Endothelial cell of umbilical vein (primary cell): Measurements from ENCODE around the gene LSP1. TPM values are rescaled to one million over a fixed set of nuclear protein-coding genes. Genes with fewer than 3 reads are reported as not detected.

Experiments used
- BruUV-seq: library from RNA; stranded (reverse); fragments of 400-500 nt; replicated peaks from 2 replicates; lab custom pipeline; 2021; lab: Mats Ljungman, UMichigan
- CTCF ChIA-PET: fragments of 300-600, 350-600 bp; sonication (Branson Sonifier 250); formaldehyde crosslinking; loops from one replicate; lab custom pipeline; 2021; ENCODE audit warnings: antibody characterized with exemption, inconsistent platforms; lab: Charles Lee
- POLR2A ChIA-PET: fragments of 300-600, 350-600 bp; sonication (Branson Sonifier 250); formaldehyde crosslinking; loops from one replicate; lab custom pipeline; 2021; ENCODE audit warnings: antibody characterized with exemption, inconsistent platforms; lab: Charles Lee
- DNase-seq: peaks from one replicate; pipeline ENCODE4 v3.0.0-alpha.2; 2011; ENCODE audit warnings: low read depth, low spot score
- FAIRE-seq: peaks from 2 replicates; lab custom pipeline; 2011; peaks lifted over from hg19 to GRCh38; lab: Jason Lieb, UNC
- H2AFZ ChIP-seq: 2 replicates; pipeline ENCODE4 v1.6.0; 2012; ENCODE audit warnings: low read depth, low read length, control low read depth, inconsistent platforms
- H3K27ac ChIP-seq: 2 replicates; pipeline ENCODE4 v1.5.1; 2011; ENCODE audit warnings: low read depth, mild to moderate bottlenecking, control low read depth, low read length, moderate library complexity; ENCODE audit not compliant: insufficient read depth
- H3K27me3 ChIP-seq, 2 experiments: 2 replicates each; pipeline versions ENCODE4 v1.6.0 to v1.6.1; 2011; ENCODE audit warnings: low read length in 2 of 2, mixed read lengths in 1 of 2; ENCODE audit not compliant: control insufficient read depth in 2 of 2, insufficient read depth in 2 of 2
- H3K36me3 ChIP-seq, 2 experiments: 2 replicates in 1 of 2; 3 replicates in 1 of 2; pipeline ENCODE4 v1.5.1; 2011; ENCODE audit warnings: low read length in 2 of 2, mild to moderate bottlenecking in 1 of 2, moderate library complexity in 1 of 2; ENCODE audit not compliant: control insufficient read depth in 2 of 2, insufficient read depth in 2 of 2; ENCODE audit errors: extremely low read depth in 1 of 2
- H3K4me1 ChIP-seq: 3 replicates; pipeline ENCODE4 v1.5.1; 2011; ENCODE audit warnings: mild to moderate bottlenecking, low read length; ENCODE audit not compliant: control insufficient read depth, insufficient read depth; ENCODE audit errors: extremely low read depth
- H3K4me2 ChIP-seq: 2 replicates; pipeline ENCODE4 v1.6.1; 2011; ENCODE audit warnings: low read length, control low read depth, mixed read lengths; ENCODE audit not compliant: insufficient read depth
- H3K4me3 ChIP-seq, 3 experiments: fragments of 200-600 bp in 1 of 3; sonication (generic), shearing (Covaris generic) in 1 of 3; replicated peaks in 1 of 3; 2 replicates each; pipeline ENCODE4 v1.5.1; 2011 to 2016; ENCODE audit warnings: control low read depth in 3 of 3, low read length in 3 of 3, mild to moderate bottlenecking in 2 of 3, inconsistent platforms in 1 of 3, low read depth in 1 of 3, moderate library complexity in 1 of 3; ENCODE audit not compliant: insufficient read depth in 1 of 3
- H3K79me2 ChIP-seq: 2 replicates; pipeline ENCODE4 v1.6.0; 2012; ENCODE audit warnings: low read length, inconsistent platforms; ENCODE audit not compliant: control insufficient read depth, insufficient read depth
- H3K9ac ChIP-seq: replicated peaks from 2 replicates; pipeline ENCODE3; 2011; ENCODE audit warnings: low read length, control low read depth; ENCODE audit not compliant: insufficient read depth; ENCODE audit errors: extremely low read depth
- H3K9me1 ChIP-seq: replicated peaks from 3 replicates; pipeline ENCODE4 v1.6.0; 2011; ENCODE audit warnings: mild to moderate bottlenecking, low read length; ENCODE audit not compliant: control insufficient read depth, insufficient read depth; ENCODE audit errors: extremely low read depth
- H3K9me3 ChIP-seq: replicated peaks from 2 replicates; pipeline ENCODE4 v1.5.1; 2012; ENCODE audit warnings: low read length, inconsistent platforms; ENCODE audit not compliant: control insufficient read depth, insufficient read depth
- H4K20me1 ChIP-seq: replicated peaks from 2 replicates; pipeline ENCODE3; 2011; ENCODE audit warnings: mild to moderate bottlenecking, low read length; ENCODE audit not compliant: control insufficient read depth, insufficient read depth; ENCODE audit errors: extremely low read depth
- CTCF ChIP-seq, 2 donors: IDR thresholded peaks; 1 replicate in 1 of 2; 2 replicates in 1 of 2; pipeline ENCODE4 v1.5.1; 2011; ENCODE audit warnings: low read length in 2 of 2, mild to moderate bottlenecking in 2 of 2, moderate library complexity in 2 of 2, control low read depth in 1 of 2, inconsistent platforms in 1 of 2, low read depth in 1 of 2; ENCODE audit not compliant: insufficient read depth in 1 of 2; ENCODE audit errors: extremely low read depth in 1 of 2
- EZH2 ChIP-seq: IDR thresholded peaks from 2 replicates; pipeline ENCODE4 v1.6.1; 2012; ENCODE audit warnings: borderline replicate concordance, low read depth, mild to moderate bottlenecking, moderate library complexity, low read length, inconsistent platforms; ENCODE audit not compliant: severe bottlenecking
- FOS ChIP-seq: IDR thresholded peaks from 2 replicates; pipeline ENCODE4 v1.6.1; 2011; ENCODE audit warnings: mild to moderate bottlenecking, low read length, moderate library complexity, borderline replicate concordance; ENCODE audit not compliant: insufficient read depth
- GATA2 ChIP-seq: IDR thresholded peaks from 2 replicates; pipeline ENCODE4 v1.7.0; 2011; ENCODE audit warnings: low read depth, mild to moderate bottlenecking, moderate library complexity, mixed read lengths, low read length; ENCODE audit not compliant: insufficient read length, insufficient read depth
- JUN ChIP-seq: IDR thresholded peaks from 2 replicates; pipeline ENCODE4 v1.6.1; 2011; ENCODE audit warnings: borderline replicate concordance, low read depth; ENCODE audit not compliant: insufficient read length, insufficient read depth
- MYC ChIP-seq: IDR thresholded peaks from one replicate; pipeline ENCODE4 v1.6.1; 2011; ENCODE audit warnings: mild to moderate bottlenecking, low read depth, low read length
- POLR2A ChIP-seq: IDR thresholded peaks from 2 replicates; pipeline ENCODE4 v1.6.1; 2012; ENCODE audit warnings: low read depth, mild to moderate bottlenecking, control low read depth, low read length
- POLR2AphosphoS5 ChIP-seq: IDR thresholded peaks from 2 replicates; pipeline ENCODE4 v1.6.1; 2012; ENCODE audit warnings: low read depth, mild to moderate bottlenecking, control low read depth, low read length, moderate library complexity; ENCODE audit not compliant: insufficient read depth
- dilution Hi-C: fragments of 300-500 bp; cut with MboI; formaldehyde crosslinking; loops from one replicate; pipeline ENCODE4 v1.15.0; 2019; ENCODE audit warnings: low sequenced_read_pairs; ENCODE audit not compliant: extremely low pct_ligation_motif_present
- intact Hi-C: fragments of 100-400 bp; cut with micrococcal nuclease; formaldehyde crosslinking; loops from one replicate; pipeline ENCODE4 v1.10.0; 2022
- polyA plus RNA-seq, 4 experiments: library from polyadenylated mRNA; depleted of rRNA in 3 of 4; stranded (reverse) in 3 of 4; unstranded in 1 of 4; fragments of >200 nt; gene quantifications; 2 replicates each; pipeline versions ENCODE4 v1.2.1 to v1.2.3, GENCODE V29; 2011 to 2012; ENCODE audit warnings: missing spikeins in 1 of 4
- total RNA-seq: library from RNA; stranded (reverse); gene quantifications from 2 replicates; pipeline ENCODE4 v1.2.3, GENCODE V29; 2021
- TF ChIP-seq, protein P1 (sequence below): IDR thresholded peaks from 2 replicates; pipeline ENCODE4 v1.6.1; 2011; ENCODE audit not compliant: insufficient read depth, insufficient read length

Gene LSP1
- total and polyA plus RNA-seq, 2 donors (not counting 3 experiments of a cell fraction or from before 2014, with no cell fraction given) = not detected

- no peak for FAIRE-seq
- Histone ChIP-seq H4K20me1 (no peaks in the 10 kb centered on the region), H3K9ac (no peak overlapping the region)
Measured at GRCh38 chr11:1835671-1836010, 17.2 kb upstream of the LSP1 start.

More at GRCh38 chr11:1835671-1836010, 17.2 kb upstream of the LSP1 start:
- no peaks in the 10 kb centered on the region for H3K4me1 ChIP-seq
- CTCF ChIA-PET = interaction anchor here (1.0 to 7.8 kb wide), 10 partner anchors 41 to 321 kb away, joined by 4 to 623 read pairs (median 20); no protein-coding TSS in a partner anchor
- H3K27ac ChIP-seq = no peak overlapping the region
- DNase-seq = no peak
- no TSS peak for BruUV-seq
- H3K27me3 ChIP-seq = no peaks in the 10 kb centered on the region
- no peak overlapping the region for H3K4me3 ChIP-seq
- no peaks in the 10 kb centered on the region for H3K36me3 ChIP-seq
- POLR2A ChIA-PET = no interaction called here
- H2AFZ ChIP-seq = no peak overlapping the region
- dilution Hi-C loops = no loop called here
- TF ChIP-seq MYC (no peak), POLR2AphosphoS5 (no peak), EZH2 (no peak), JUN (no peak), POLR2A (no peak), GATA2 (no peak), FOS (no peak), CTCF (IDR thresholded peaks at IDR 0.05; ENCODE audit: extremely low read depth in 1 of 2, insufficient read depth in 1 of 2, low read depth in 1 of 2, low read length in 2 of 2) (no peak)
- TF ChIP-seq, protein P1, sequence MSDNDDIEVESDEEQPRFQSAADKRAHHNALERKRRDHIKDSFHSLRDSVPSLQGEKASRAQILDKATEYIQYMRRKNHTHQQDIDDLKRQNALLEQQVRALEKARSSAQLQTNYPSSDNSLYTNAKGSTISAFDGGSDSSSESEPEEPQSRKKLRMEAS = no peak
- H3K9me3 ChIP-seq = no peaks in the 10 kb centered on the region
- H3K4me2 ChIP-seq = no peak overlapping the region
- H3K9me1 ChIP-seq = no peaks in the 10 kb centered on the region
- intact Hi-C loops = no loop called here
- H3K79me2 ChIP-seq = no peaks in the 10 kb centered on the region
